HG03175 (cell line): ENCODE data around the gene POU3F1.

Experiments
- ATAC-seq: cut with Tn5 transposase; IDR thresholded peaks from one replicate; pipeline ENCODE4 v1.9.1; 2021; ENCODE audit warnings: mild to moderate bottlenecking, moderate library complexity; ENCODE audit not compliant: unreplicated experiment

POU3F1 gene

DNA sequence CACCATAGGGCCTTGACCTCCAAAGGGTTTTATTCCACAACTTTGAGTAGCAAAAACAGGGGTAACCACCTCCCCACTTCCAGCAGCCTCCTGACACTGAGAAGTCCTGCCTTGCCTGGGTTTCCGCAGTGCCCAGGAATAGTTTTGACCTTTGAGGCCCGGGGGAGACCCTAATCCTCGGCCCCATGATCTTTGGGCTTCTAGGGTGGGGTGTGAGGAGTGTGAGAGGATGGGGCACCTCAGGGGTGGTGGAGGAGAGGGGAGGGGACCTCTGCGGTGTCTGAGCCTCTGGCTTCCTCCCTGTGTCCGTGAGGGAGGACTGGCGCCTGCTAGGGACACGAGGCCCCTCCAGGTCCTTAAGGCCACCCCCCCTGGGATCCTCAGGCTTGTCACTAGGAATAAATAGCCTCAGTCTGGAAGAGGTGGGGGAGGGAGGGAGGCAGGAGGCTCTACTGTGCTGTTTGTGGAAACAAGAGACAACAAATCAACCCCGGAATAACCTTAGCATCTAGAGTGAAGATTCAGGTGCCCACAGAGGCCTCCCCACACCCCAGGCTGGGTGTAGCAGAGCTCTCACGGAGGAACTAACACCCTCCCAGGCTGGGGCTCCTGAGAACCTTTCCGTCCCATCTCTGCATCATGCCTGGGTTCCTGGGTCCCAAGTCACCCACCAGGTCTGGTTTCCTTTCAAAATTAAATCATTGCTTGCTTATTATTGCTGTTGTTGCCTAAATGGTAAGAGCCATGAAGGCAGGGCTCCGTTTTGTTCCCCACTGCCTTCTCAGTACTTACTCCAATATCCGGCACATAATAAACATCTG is 40.4 kb downstream of the POU3F1 start:
- no peak for ATAC-seq

DNA sequence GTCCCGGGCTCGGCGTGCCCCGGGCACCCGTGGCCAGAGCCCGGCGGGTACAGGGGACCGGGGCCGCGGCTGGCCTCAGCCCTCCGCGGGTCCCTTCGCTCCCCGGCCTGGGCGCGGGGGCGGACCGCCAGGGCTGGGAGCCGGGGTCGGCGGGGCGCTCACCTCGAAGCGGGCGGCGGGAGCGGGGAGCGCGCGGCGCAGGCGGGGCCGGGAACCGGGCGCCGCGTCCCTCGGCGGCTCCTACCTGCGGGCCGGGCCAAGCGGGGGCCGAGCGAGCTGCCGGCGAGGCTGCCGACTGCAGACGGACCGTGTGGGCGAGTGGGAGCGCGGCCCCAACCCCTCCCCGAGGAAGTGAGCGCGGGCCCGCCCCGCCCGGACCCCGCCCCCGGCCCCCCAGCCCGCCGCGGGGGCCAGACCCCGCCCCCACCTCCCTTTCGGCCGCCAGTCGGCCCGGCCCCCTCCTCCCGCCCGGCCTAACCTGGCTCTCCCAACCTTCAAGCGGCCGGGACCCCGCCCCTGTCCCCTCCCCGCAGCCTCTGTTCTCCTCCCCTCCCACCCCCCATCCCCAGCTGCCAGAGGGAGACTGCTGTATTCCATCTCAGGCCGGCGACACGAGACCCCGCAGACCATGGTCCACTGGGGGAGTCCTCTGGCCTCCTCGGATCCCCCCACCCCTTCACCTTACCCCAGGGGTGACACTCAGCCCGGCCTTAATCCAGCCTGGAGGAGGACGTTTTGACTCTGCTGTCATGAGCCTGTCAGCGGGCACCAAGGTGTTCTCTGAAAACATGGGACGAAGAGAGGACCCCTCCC is 41.2 kb downstream of the POU3F1 start, which contains the start of gene FHL3:
TSS of gene FHL3 (minus strand) at position 320 of the 813 bp plus-strand sequence. CDS start 6,102 bp downstream, outside the sequence.
- ATAC-seq, result no peak

DNA sequence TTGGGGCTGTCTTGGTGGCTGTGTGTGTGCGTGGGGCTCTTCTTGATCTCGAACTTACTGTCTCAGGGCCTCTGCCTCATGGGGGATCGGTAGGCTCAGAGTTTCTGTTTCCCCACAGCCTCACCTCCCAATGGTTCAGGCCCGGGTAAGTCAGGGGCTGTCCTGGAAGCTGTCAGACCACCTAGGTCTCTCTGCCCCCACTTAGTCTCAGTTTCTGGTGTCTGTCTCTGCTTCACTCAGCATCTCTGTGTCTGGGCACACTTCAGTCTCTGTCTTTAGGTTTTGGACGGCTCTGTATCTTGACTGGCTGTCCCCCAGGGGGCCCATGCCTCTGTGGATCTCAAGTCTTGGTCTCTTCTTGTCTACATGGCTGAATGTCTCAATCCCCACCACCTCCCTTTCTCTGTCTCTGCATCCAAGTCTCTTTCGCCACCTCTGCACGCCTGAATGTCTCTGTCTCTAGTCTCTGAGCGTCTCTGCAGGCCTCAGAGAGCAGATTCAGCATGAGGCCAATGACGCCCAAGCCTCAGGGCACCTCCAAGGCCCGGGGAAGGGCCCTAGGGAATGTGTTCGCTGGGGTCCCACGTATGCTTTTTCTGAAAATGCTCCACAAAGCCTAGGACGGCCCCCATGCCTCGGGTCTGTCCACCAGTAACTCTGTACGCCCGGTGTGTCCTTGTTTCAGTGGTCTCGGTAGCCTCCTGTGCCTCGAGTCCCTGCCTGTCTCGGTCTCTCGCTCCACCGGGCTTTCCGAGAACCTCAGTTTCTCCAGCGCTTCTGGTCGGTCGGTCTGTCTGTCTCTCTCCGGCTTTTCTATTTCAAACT is 42.1 kb downstream of the POU3F1 start:
- no peak for ATAC-seq

DNA sequence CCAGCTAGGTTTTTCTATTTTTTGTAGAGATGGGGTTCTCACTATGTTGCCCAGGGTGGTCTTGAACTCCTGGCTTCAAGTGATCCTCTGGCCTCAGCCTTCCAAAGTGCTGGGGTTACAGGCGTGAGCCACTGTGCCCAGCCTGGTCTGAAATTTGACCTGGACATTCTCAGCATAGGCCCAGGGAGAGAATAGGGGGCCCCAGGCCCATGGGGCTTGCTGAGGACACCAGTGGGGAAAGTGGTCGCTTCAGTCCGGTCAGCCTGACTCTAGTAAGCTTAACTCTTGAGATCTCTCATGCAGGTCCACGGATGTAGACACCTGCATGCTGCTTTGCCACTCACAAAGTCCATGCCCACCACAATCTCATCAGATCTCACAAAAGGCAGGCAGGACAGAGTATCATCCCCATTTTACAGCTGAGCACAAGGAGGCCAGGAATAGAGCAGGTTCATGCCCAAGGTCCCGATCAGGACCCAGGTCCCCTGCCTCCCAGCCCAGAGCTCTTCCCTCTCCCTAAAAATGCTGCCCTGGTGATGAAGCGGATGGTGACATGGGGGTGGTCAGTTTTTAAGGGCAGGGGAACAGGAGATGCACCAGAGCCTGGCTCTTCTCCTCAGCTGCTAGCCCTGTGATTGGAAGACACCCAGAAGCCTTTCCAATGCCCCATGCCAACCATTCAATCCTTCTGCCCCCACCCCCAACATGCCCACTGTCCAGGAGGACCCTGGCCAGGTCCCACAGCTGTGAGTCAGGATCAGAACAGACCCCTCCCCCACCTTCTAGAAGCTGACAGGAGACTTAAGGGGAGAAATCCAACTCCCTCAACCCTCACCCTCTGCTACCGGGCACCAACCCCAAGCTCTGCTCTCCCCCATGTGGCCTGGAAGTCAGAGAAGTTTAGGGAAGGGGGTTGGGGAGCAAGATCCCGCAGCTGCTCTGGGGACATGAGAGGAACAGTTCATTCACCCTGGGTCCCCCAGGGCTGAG is 43.0 kb downstream of the POU3F1 start:
- no peak for ATAC-seq

DNA sequence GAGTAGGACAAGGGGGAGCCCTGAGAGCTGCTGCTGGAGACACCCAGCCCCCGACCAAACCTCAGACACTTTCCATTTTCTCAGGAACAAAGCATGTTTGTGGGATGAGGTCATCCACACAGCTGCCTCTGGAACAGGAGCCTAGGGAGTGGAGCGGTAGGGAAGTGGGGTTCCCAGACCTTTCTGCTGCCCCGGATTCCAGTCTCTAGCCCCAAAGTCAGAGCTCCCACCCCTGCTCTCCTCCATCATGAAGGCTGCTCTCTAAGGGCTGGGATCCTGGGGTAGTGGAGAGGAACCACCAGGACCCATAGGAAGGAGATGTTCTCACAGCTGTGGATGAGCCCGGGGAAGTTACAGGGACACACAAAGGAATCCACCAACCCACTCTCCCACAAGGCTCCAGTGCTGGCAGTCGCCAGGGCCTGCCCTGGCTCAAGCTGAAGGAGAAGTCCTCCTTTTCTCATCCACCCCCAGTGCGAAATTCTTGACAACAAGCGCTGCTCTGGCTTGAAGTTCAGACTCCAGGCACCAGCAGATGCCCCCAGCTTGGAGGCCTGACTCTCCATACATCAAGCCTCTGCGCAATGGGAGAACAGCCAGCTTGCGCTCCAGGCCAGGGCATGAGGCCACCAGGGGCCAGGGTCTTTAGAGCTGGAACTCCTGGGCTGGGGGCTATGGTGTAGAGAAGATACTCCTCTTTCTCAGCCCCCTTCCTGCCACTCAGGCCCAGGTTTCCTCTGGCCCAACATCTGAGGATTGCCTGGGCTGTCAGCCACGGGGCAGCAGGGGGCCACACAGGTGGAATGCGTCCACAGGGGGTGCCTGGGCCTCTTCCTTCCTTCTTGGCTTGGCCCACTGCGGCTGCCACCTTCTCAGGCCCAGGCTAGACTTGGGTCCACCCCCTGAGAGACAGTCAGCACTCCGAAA is 45.8 kb downstream of the POU3F1 start:
- no peak for ATAC-seq

DNA sequence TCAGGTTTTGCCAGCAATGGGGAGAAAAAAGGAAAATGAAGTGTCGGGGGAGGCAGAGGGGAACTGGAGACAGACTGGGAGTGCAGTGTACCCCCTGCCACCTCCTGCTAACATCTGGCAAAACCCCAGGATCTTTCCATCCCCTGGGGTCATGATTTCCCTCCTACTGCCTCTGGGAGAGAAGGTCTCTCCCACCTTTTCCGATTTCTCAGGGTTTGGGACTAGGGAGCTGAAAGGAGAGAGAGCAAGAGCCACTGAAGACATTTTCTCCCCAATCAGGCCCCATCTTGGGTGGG is 46.4 kb downstream of the POU3F1 start:
- ATAC-seq, result no peak

DNA sequence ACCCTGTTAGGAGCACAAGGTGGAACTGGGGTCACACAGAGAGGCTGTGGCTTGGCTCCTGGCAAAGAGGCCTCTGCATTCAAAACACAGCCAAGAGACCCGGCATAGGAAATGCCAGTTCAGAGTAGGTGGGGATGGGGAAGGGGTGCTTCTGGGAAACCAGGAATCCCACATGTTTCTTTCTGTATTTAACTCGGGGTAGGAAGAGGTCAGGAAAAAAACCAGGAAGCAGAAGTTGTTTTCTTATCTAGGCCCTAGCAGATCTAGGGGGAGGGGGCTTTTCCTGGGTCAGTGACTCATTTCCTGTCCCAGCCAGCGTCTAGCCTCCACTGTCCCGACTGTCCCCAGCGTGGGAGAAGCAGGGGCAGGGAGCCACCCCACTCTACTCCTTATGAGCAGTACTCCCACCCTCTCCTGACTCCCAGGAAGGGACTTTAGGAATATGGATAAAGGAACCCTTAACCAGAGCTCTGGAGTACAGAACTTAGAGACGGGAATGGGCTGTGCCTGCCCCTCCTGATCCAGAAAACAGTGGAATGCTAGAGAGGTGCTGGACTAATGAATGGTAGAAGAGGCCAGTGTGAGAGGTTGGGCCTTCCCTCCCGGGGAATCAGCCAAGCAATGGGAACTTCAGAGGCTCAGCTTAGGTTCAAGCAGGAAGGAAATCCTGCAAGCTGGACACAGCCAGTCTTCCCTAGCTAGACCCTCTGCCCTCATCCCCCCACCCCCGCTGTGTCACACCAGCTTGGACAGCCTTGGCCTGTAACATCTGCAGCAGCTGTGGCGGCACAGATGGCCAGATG is 47.0 kb downstream of the POU3F1 start:
- ATAC-seq, result no peak

DNA sequence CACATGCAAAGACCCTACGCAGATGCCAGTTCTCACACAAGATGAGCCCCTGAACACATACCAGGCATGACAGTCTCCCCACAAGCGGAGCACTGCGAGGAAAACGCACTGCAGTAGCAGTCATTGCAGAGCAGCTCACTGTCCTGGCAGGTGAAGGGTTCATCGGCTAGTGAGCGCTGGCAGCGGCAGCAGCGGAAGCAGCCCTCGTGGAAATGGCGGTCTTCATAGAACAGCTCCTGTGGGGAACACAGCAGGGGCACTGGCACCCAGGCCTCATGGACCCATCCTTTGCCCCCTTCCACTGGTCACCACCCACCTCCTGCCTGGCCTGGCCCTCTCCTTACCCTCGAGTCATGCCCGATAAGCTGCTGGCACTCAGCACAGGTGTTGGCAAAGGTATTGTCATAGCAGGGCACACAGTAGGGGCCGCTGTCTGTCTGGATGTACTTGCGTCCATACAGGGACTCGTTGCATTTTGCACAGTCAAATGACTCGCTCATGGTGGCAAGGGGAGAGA is 47.6 kb downstream of the POU3F1 start:
- ATAC-seq, result no peak

DNA sequence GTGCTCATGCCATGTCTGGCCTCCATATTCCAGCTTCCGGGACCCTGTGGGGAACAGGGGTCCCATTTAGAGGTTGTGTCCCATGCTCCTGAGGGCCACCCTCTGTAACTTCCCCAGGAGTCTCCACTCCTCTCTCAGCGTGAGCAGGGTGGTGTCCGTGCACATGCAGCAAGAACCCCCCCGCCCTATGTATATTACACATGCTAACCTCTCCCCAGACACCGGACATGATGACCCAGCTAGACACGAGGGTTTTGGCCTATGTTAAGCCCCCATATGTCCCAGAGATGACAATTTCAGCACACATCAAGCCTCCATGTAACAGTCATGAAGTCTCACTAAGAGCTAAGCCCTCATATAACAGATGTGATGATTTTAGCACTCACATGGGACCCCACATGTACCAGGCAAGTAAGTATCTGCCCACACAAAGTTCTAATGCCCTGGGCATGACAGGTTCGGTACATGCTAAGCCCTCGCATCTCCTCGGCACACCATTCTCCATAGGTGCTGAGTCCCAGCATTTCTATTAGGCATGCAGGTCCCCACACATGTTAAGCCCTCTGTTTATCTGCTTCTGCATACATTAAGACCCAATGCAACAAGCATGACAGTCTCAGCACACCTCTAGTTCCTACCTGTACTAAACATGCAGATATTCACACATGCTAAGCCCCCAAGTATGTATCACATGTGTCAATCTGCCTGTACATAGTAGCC is 48.3 kb downstream of the POU3F1 start:
- no peak for ATAC-seq

DNA sequence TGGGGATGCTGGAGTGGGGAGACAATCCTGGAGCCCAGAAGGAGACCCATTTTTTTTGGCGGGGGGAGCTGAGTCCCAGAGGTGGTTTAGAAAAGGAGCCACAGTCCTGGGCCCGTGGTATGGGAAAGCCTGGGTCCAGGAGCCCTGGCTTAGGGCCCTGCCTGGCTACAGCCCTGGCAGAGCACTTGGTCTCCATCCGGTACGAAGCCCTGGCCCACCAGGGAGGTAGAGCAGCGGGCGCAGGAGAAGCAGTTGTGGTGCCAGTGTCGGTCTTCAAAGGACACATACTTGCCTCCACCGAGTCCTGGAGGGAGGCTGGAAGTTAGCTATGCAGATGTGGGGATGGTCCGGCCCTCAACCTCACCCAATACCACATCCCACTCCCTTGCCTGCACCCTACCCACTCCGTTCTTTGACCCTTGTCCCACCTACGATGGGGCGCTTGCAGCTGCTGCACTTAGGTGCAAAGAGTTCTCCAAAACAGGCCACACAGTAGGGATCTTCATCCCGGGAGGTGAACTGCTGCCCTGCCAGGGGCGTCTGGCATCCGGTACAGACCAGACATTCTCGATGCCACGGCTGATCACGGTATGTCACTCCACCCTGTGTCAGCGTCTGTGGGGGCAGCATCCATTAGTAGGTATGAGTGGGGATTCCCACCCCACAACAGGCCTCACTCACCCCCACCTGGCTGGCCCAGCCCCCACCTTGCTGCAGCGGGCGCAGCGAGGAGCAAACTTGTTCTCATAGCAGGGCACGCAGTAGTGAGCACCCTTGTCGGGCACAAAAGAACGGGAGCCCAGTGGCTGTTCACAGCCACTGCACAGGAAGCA is 49.1 kb downstream of the POU3F1 start:
- no peak for ATAC-seq

DNA sequence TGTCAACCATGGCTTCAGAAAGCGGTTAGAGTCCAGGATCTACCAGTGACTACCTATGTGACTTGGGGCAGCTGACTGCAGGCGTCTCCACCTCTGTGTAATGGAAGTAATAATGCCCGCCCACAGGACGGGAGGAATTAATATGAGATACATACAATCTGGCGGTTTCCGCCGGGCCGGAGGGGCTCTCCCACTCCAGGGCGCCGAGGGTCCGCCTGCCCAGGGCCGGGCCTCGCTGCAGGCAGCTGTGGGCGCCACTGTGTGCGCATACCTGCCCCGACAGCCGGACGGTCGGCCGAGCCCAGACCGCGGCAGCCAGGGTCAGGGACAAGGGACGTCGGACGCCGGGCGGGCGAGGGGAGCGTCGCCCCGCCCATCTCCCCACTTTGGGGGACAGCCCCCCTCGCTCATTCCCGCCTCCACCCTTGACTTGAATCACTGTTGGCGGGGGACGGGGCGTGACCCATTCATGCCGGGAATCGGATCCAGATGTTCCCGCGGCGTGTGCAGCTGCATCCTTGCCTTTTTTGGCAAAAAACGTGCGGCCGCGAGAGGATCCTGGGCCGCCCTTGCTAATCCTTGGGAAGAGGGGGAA is 50.7 kb downstream of the POU3F1 start:
- ATAC-seq, result no peak

DNA sequence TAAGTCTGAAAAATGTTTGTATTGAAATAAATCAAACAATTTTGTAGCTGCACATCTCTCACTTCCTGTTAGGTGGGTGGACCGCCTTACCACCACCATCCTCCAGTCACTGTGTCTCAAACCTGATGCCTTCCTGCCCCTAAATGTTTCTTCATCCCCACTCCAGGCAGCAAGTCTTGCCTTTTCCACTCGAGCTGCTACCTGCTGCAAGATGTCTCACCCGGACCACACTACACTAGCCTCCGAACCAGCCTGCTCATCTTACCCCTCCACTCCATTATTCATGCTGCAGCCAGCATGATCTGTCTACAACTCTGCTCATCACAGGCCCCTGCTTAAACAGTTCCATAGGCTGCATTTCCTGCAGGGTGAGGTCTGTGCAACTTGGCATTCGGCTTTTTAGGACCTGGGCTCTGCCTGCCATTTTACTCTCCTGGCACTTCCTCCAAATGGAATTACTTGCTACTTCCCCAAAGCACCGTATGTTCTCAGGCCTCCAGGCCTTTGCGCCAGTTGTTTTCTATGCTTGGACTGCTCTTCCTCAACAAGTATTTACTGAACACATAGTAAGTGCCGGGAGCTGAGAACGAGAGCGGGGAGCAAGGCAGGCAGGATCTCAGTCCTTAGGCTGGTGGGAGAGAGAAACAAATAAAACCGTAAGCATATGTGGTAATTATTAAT is 51.6 kb downstream of the POU3F1 start:
- ATAC-seq, result no peak
